Middle frontal gyrus (tissue), 1 donor: Measurements from ENCODE around the gene SMPD3.
"Not testable (repeated sequence)": the region's sequence is repeated elsewhere in the genome, so short reads cannot be mapped to it uniquely, and the experiment has no call there.

Source experiments
- DNase-seq: peaks from one replicate; pipeline ENCODE4 v3.0.0-alpha.2; 2015; ENCODE audit warnings: low spot score; ENCODE audit errors: extremely low spot score

Gene SMPD3

DNA sequence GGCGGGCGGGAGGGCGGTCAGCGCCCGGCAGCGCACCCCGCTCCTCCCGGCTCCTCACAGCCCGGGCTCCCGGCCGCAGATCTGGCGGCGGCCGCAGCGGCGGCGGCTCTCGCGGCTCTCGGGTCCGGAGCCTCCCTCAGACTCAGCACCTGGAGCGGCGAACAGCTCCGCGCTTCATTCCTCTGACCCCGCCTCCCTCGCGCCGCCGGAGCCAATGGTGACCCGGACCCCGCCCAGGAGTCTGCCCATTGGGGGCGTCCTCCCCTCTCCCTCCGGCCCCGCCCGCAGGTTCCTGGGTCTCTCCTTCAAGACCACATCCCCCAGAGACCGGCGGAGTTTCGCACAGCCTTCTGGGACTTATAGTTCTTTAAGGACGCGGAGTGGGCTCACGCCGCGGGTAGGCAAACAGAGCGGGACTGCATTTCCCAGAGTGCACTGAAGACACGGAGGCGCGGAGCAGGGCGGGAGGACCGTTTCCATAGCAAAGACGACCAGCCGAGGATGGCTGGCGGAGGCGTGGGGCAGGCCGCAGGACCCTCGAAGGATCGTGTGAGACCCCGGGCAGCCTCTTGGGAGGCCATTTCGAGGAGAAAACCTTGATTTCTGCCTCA lies at the start of gene SMPD3:
TSS of gene SMPD3 (minus strand) at position 149 of the 611 bp plus-strand sequence. CDS start 76,327 bp downstream, outside the sequence.
- peak; percentile 99 for DNase-seq

DNA sequence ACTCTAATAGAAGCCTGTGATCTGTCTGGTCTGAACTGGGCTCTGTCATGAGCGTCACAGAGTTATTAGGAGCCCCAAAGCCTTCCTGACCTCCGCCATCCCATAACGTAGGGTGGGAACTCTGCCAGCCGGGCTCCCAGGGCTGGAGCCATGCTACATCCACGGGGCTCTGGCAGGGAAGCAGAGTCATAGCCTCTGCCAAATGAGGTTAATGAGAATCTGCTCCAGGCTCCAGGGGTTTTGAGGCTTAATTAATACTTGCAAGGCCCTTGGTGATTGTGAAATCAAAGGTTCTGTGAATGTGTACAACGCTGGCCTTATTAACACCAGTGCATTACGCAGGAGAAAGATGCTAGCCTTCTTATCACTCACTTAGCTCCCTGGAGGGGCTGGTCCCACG lies 48.4 kb upstream of the SMPD3 start:
- no peak for DNase-seq

DNA sequence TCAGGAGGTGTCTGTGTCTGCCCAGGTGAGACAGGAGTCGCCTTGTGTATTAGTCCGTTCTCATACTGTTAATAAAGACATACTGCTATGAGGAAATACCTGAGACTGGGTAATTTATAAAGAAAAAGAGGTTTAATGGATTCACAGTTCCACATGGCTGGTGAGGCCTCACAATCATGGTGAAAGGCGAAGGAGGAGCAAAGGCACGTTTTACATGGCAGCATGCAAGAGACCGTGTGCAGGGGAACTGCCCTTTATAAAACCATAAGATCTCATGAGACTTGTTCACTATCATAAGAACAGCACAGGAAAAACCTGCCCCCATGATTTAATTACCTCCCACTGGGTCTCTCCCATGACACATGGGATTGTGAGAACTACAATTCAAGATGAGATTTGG lies 46.0 kb upstream of the SMPD3 start:
- not testable (repeated sequence) for DNase-seq

DNA sequence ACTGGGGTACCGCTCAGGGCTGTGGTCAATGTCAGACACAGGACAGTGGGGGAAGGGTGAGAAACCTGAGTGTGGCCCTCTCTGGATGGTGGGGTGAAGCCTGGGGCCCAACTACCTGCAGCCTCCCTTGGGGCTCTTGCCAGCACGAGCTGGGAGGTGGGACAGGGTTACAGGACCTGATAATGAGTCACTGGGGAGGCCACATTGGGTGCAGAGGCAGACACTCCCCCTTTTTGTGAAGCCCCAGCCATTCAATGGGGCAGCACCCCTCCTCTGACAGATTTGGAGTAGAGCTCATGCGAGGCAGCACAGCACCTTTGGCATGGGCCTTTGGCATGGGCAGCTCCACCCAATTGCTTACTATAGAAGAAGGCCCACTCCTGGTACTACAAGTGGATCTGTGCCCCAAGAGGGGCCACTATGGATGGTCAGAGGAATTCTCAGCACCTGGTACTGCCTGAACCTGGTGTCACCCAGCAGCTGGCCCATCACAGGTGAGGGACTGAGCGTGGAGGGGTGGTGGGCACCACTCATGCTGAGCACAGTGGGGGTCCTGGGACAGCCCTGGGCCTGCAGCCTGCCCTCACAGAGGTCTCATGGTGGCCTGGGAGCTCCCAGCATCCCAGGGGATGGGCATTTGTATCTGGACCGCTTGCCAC lies 45.2 kb upstream of the SMPD3 start:
- DNase-seq = no peak

DNA sequence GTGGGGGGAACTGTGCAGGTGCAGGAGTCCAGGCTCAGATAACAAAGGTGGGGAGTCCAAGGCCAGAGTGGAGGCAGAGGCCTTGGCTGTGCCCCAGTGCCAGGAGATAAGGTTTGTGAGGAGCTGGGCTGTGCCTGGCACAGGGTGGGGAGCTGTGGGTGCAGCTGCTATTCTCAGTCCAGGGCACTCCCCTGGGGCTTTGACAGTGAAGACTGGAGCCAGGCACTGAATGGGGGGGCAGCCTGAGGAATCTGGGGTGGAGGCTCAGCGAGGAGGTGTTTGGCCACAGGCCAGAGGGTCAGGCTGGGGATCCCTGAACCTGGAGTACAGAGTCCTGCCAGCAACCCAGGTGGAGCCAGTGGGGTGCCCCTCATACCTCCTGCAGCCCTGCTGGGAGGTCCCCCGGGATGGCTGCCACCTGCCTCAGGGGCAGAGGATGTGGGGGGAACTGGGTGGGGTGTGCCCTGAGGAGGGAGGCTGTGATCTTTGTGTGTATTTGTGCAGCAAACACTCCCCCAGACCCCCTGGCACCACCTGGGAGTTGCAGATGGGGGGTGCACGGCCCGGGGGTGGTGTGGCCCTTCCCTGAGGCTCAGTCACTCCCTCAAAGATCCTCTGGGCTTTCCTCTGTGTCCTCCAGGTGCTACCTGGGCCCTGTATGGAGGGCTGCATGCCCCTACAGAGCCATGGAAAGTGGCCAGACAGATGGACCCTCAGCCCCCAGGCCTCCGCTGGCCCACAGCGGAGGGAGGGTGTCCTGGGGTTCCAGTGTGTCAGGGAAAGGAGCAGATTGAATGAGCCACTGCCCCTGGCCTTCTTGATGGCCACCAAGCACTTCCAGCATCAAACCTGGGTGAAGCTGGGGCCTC lies 44.5 kb upstream of the SMPD3 start:
- no peak for DNase-seq

DNA sequence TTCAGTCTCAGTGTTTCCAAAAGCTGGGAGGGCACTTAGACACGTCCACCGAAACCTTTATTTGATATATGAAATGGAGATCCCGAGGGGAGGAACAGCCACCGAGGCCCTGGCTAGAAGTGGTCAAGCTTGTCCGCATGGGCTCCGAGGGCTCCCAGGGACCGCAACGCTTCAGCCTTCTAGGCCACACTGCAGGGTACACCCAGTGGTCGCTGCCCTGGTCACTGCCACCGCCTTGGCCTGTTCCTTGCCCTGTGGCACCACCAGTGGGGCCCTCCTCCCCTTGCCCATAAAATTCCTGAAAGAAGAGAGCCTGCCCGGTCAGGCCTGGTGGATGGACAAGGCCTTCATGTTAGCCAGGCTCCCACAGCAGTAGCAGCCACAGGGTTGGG lies 43.8 kb upstream of the SMPD3 start:
- DNase-seq = no peak

DNA sequence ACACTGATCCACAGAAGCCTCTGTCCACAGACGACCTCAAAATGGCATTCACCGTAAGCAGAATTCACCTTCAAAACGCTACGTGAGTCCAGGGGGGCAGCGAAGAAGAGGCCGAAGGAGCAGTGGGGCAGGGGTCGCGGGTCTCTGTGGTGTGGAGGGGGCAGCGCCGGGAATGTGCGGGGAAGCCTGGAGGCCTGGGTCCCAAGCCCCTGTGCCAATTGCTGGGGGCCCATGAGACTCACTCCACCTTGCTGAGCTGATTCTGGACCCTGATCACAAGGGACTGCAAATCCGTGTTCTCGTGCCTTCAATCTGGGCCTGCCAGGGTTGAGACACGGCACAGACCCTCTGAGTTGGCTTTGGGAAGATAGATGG lies 43.3 kb upstream of the SMPD3 start:
- DNase-seq = no peak

DNA sequence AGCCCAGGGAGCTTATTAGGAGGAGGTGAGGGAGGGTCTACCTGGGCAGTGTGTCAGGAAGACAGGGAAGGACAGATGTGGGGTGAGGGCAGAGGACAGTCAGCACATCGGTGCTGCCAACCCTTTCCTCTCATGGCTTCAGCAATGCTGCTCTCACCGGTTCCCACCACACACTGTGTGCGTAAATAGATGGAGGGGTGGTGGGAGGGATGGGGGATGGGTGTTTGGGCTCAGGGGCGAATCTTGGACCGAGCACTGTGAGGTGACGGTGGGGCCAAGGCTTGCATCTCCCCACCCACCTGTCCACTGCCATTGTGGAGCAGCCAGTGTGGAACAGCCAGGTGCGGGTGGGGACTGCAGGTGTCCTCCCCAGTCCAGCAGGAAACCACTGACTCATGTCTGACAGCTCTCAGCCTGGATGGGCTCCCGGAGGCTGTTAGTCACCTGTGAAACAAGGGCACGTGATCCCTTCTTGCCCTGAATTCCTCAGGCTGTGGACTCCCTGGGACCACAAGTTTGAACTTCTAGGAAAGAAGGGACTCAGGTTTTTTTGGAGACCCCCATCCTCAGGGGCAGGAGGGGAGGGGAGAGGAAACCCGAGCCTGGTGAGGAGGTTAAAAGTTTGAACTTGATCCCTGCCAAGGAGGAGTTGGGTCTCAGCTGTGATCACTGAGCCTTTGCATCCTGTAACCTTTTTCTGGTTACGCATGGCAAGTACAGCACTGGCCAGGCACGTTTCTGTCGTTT lies 42.7 kb upstream of the SMPD3 start:
- no peak for DNase-seq

DNA sequence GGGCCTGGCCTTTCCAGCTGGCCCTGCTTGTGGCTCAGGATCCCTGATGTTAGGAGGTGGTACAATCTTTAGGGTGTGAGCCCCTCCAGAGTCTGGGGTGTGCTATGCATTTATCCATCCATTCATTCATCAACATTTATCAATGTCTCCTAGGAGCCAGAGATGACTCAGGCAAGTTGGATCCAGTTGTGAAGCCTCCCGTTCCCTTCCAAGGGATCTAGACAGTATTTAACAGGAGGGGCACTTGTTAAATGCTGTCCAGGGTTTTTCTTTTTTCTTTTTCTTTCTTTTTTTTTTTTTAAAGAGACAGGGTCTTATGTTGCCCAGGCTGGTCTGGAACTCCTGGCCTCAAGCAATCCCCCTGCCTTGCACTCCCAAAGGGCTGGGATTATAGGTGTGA lies 42.0 kb upstream of the SMPD3 start:
- DNase-seq = no peak

DNA sequence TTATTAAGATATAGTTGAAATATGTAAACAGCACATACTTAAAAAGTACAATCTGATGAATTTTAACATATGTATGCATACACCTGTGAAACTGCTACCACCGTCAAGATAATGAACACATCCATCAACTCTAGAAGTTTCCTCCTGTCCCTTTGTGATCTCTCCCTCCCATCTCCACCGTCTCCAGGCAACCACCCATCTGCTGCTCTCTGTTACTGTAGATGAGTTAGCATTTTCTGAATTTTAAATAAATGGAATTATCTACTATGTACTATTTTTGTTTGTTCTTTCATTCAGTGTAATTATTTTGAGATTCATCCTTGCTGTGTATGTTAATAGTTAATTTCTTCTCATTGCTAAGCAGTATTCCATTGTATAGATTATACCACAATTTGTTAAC lies 40.2 kb upstream of the SMPD3 start:
- DNase-seq = no peak

DNA sequence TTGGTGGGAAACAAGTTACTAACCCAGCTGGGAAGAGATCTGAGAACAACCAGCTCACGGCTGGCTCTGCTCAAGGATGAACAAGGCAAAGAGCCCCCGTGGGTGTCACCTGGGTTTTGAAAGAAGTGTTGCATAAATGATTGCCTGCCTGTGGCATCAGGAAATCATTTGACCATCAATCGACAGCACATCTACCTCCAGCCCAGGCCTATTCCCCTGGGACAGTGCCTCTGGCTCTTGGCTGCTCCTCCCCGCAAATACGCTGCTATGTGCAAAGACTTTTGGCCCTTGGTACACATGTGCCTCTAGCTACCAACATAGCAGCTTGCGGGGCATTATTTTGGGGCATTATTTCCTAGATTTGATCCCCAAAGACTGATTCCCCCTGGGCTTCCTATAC lies 39.4 kb upstream of the SMPD3 start:
- no peak for DNase-seq

DNA sequence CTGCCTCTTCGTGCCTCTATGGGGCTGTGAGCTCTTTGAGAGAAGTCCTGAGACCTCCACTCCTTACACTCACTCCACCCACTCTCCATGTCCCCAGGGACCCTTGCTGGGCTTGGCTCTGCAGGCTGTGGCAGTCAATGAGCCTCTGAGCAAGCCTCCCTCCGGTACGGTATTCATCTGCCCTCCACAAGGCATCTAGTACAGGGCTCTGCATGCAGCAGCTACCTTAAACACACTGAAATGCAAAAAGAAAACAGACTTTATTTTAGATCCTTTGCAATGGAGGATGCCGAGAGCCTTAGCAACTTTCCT lies 38.9 kb upstream of the SMPD3 start:
- DNase-seq = no peak

DNA sequence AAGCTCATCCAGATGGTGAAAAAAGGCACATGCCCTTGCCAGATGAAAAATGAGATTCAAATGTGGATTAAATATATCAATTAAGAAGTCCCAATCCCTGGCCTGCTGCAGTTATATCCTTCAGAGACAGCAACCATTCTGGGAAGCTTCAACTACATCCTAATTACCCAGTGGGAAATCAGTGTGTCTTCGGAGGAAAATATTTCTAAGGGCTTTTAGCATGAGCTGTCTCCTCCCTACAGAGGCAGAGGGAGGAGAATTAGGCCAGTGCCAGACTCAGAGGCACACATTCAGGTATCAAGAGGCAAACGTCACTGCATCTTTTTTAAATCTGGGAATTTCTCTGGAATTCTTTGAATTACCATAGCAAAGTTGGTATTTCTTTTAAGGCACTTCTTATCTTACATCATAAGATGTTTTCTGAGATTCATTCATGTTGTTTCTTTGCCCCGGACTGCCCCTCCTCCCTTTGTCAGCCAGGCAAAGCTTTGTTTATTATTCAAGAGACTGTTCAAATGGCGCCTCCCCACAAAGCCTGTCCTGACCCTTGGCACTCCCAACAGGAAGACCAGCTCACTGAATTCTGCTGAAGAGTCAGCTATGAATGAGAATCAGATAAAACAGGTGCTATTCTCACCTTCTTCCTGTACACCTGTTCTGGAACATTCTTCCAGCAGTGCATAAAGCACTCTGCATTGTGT lies 38.3 kb upstream of the SMPD3 start:
- DNase-seq = no peak

DNA sequence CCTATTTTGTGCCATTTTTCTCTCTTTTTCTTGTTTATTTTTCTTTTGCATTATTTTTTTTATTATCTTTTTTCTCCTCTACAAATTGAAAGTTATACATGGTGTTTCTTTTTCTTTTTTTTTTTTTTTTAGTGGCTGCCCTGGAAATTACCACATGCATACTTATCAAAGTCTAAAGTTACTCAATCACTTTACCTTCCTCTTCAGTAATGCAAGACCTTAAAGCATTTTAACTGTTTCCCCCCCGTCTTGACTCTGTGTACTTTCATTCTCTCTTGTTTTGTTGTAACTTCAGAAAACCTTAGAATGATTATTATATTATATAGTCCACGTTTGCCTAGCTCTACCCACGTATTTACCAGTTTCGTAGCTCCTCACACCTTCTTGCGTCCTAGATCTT lies 33.3 kb upstream of the SMPD3 start:
- no peak for DNase-seq

DNA sequence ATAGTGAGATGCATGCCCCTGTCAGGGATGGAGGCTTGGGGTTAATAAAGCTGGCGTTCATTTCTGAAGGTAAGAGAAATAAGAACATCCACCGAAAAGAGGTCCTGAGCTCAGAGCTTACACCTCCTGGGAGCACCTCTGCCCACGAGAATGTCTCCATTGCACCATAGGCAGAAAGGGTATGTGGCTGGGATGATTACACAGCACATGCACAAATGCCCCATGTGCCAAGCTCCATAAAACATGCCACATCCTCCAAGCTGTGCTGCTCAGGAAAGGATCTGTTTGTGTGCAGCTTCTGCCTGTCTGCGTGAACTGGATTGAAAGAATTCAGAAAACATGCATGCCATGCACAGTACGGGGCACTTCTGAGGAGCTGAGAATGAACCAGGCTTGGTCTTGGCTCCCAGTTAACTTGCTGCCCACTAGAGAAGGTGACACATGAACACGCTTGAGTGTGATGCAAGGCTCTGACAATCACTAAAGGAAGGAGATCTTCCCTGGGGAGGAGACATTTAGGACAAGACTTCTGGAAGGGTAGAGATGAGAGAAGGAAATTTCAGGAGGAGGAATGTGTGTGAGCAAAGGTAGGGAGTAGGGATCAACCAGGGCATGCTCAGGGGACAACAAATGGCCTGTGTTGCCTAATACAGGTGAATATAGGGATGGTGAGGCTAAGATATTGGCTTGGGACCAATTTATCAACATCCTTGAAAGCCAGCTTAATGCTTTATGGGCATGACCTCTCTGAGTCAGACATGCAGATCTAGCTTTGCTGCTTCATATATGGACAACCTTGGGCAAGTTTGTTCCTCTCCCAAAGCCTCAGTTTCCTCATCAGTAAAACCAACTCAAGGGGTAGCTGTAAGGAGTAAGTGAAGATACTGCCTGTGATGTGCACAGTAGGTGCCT lies 32.0 kb upstream of the SMPD3 start:
- no peak for DNase-seq

DNA sequence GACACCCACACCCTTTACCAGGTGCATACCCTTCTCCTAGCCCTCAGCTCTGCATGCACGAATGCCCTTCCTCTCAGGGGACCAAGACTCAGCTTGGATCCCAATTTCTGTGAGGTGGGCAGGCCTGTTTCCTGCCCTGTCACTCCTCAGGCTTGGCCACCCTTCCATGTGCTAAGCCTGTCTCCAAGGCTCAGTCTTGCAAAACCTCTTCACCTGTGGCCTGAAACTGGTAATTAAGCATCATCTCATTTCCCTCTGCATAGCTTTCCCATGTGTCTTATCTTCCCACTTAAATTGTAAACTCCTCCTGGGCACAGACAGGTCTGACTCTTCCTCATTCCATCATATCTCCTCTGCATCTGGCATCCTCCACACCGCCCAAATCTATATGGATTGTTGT lies 31.0 kb upstream of the SMPD3 start:
- no peak for DNase-seq

DNA sequence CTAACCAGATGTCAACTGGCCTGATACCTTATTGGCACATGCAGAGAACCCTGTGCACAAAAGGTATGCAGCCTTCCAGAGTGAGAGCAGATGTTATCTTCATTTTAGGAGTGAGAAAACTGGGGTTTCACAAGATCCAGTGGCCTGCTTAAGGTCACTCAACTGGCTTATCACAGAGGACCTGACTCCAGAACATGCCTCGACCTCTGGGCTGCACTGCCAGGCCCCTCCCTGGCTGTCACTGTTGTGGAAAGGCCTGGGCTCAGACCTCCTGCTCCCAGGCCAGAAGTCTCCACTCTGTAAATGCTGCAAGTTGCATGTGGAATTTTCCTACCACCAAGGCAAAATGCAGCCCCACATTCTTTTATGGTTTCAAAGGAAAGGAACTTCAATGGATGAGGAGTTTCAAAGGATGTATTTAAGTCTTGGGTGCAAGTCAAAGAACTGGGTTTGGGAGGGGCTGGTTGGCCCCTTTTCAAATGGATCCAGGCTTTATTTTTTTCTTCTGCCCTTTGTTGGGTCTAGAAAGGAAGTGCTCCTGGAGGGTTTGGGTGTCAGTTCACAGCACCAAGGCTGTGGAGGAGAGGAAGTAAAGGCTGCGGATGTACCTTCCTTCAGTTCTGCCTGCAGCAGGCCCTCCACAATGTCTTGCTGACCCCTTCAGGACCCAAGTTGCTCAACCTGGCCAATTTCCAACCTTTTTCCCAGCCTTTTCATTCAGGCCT lies 30.4 kb upstream of the SMPD3 start:
- no peak for DNase-seq

DNA sequence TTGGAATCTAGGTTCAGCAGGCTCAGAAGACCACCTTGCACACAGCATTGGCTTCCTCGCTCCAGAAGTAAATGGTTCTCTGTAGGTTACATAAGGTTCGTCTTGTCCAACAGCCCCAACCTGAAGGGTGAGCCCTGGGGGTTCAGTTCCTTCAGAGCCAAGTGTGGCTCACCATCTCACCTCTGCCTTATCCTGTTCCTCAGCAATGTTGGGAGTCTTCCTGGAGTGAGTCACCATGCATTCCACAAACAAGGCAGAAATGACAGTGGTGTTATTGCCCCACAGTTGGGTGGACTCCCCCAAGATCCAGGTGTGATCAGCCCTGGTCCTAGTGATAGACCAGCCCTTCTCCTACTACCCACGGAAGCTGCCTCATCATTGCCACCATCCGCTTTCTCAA lies 26.8 kb upstream of the SMPD3 start:
- no peak for DNase-seq

DNA sequence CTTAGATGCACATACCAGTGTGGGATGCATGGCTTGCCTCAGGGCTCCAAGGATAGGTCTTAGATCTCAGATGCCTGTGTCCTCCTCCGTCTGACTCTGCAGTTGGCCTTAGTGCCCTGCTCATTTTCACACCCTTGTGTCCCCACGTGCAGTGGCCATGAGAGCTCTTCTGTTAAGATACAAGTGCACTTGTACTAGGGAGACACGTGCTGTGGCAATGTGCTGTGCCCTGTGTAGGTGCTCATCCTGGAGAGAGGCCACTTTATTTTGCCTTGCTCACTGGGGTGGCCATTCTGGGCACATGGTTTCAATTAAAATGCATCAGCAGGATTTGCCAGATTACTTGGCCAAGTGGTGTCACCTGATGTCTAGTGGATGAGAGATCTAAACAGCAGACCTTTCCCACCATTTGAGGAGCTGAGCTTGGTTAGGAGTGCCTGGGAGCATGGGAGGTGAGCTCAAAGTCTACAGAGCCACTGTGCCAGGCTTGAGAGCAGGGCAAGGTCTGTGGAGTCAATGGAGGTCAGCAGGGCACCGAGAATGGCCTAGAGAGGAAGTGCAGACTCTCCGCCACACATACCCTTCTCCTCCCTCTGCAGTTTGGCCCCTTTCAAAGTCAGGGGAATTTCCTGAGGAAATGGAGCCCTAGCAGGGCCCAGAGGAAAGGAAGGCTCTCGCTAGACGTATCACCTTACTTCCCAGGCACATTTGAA lies 25.2 kb upstream of the SMPD3 start:
- no peak for DNase-seq
